ENCODE data around the gene UROD.
"Not testable (repeated sequence)": the region's sequence is repeated elsewhere in the genome, so short reads cannot be mapped to it uniquely, and the experiment has no call there.

The UROD gene

DNA sequence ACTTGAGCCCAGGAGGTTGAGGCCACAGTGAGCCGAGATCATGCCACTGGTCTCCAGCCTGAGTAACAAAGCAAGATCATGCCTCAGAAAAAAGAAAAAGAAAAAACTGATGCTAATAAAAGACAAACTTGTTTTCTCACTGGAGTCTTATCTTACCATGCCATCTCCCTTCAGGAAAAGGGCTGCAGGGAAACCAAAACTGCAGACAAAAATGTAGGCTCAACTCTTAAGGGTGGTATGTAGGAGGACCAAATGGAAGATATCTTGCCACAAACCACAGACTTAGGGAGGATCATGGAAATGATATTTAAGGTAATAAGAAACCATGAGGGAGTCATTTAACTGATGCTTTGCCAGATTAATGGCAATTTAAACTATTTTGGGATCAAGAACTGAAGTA is 32.9 kb downstream of the UROD start:
- TF ChIP-seq, protein P1, sequence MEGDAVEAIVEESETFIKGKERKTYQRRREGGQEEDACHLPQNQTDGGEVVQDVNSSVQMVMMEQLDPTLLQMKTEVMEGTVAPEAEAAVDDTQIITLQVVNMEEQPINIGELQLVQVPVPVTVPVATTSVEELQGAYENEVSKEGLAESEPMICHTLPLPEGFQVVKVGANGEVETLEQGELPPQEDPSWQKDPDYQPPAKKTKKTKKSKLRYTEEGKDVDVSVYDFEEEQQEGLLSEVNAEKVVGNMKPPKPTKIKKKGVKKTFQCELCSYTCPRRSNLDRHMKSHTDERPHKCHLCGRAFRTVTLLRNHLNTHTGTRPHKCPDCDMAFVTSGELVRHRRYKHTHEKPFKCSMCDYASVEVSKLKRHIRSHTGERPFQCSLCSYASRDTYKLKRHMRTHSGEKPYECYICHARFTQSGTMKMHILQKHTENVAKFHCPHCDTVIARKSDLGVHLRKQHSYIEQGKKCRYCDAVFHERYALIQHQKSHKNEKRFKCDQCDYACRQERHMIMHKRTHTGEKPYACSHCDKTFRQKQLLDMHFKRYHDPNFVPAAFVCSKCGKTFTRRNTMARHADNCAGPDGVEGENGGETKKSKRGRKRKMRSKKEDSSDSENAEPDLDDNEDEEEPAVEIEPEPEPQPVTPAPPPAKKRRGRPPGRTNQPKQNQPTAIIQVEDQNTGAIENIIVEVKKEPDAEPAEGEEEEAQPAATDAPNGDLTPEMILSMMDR (IDR thresholded peaks at IDR 0.05; ENCODE audit: extremely low read depth, missing control alignments) = no peak
- no peak for DNase-seq (ENCODE audit: low spot score)

- TF ChIP-seq, protein P1 (IDR thresholded peaks at IDR 0.05; ENCODE audit: extremely low read depth, missing control alignments) = no peak
- no peak for DNase-seq (ENCODE audit: low spot score)
Observed at GRCh38 chr1:45047032-45047431, 35.0 kb downstream of the UROD start.

DNA sequence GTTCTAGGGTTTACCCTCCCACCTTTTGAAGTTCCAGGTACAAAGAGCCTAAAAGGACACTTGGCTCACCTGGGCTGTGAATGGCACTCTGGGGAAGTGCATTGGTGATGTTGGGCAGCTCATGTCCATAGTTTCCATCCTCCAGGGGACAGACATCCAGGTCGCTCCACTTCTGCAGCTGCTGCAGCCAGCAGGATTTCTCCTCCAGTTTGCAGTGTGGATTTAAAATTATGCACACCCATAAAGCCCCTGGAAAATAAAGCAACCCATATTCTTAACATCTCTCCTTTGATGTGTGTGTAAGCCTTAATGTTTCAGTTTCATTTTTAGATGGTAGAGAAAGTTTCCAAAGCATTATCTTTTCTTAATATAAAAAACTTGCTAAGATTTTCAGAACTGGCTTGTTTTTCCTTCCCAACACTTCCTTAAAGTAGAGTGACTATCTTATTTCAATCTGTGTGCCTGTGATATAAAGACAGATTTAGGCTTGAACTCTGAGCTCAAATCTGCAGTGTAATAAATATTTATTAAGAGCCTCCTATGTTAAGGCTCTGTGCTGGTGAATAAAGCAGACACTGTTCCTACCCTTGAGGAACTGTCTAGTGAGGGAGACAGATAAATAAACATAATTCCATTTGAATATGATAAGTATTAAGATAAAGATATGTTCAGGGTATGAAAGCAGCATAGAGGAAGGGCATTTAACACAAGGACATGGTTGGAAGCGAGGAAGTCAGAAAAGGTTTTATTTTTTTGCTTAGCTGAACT is 39.1 kb downstream of the UROD start:
- TF ChIP-seq, protein P1 (IDR thresholded peaks at IDR 0.05; ENCODE audit: extremely low read depth, missing control alignments) = no peak
- peak; percentile 31 for DNase-seq (ENCODE audit: low spot score)

DNA sequence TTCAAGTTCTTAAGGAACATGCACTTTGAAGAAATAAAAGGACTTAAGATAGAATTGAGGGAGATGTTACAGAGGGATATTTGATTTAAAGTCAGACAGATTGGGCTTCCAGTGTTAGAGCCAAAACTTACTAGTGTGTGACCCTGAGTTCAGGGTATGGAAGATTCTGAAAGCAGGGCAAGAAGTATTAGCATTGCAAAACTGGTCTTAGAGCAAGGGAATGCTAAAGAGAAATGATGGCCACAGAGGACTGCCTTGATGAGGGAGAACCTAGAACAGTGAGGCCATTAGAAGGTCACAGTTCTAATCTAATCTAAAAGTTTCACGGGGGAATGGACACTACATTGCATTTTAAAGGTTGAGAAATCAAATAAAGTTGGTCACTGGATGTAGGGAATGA is 45.5 kb downstream of the UROD start:
- TF ChIP-seq, protein P1 (IDR thresholded peaks at IDR 0.05; ENCODE audit: extremely low read depth, missing control alignments) = no peak
- DNase-seq (ENCODE audit: low spot score) = no peak

DNA sequence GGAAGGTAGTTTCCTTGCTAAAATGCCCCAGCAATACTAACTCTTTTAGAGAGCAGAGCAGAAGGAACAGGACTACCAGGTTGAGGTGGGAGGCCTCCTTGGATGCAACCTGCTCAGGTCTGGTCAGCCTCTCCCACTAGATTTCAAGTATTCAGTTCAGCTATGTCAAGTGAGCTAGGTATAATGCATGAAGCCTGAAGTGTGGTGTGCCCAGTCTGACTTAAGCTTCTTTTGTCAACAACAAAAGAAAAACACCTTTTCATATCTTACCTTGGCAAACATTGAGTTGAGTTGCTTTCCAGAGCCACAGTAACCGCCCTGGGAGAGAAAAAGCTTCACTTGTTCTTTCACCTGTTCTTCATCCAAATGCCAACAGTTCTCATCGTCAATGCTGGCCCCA is 47.8 kb downstream of the UROD start:
- DNase-seq (ENCODE audit: low spot score) = no peak
- TF ChIP-seq, protein P1 (IDR thresholded peaks at IDR 0.05; ENCODE audit: extremely low read depth, missing control alignments) = no peak

DNA sequence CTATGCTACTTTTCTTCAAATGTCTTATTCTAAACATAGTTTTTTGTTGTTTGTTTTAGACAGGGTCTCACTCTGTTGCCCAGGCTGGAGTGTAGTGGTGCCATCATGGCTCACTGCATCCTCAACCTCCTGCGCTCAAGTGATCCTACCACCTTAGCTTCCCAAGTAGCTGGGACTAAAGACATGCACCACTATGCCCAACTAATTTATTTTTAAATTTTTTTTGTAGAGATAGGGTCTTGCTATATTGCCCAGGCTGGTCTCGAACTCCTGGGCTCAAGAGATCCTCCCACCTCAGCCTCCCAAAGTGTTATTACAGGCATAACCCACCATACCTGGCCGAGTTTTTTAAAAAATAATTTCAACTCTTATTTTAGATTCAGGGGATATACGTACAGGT is 50.4 kb downstream of the UROD start:
- not testable (repeated sequence) for DNase-seq (ENCODE audit: low spot score)

- TF ChIP-seq, protein P1 (IDR thresholded peaks at IDR 0.05; ENCODE audit: extremely low read depth, missing control alignments) = no peak
- DNase-seq (ENCODE audit: low spot score) = no peak
Observed at GRCh38 chr1:45065083-45065482, 53.0 kb downstream of the UROD start.
